ENCODE results near the gene POLR2J2. TPM values are rescaled to one million over a fixed set of nuclear protein-coding genes. Genes with fewer than 3 reads are reported as not detected.
A peak's percentile ranks its signal among the peaks of the same experiment; 100 is the strongest.
"Not testable (repeated sequence)": the region's sequence is repeated elsewhere in the genome, so short reads cannot be mapped to it uniquely, and the experiment has no call there.

The POLR2J2 gene
- total RNA-seq, 1 donor from 2014 or later = 1.2 TPM

GRCh38 chr7:102671956-102672307, 469 bp upstream of the POLR2J2 start:
- not testable (repeated sequence) for DNase-seq (ENCODE audit: low read depth in 2 of 2)

GRCh38 chr7:102667523-102667922, 3.9 kb downstream of the POLR2J2 start:
- DNase-seq (ENCODE audit: low read depth in 2 of 2) = not testable (repeated sequence)

- not testable (repeated sequence) for DNase-seq (ENCODE audit: low read depth in 2 of 2)
Measured at GRCh38 chr7:102666850-102667249, 4.6 kb downstream of the POLR2J2 start.

- DNase-seq (ENCODE audit: low read depth in 2 of 2) = not testable (repeated sequence)
Measured at GRCh38 chr7:102664765-102665164, 6.7 kb downstream of the POLR2J2 start.

- DNase-seq (ENCODE audit: low read depth in 2 of 2) = not testable (repeated sequence)
Measured at GRCh38 chr7:102649924-102650323, 21.5 kb downstream of the POLR2J2 start, which contains the start of gene SPDYE2B. Gene SPDYE2B (plus strand): TSS chr7:102650319. CDS start chr7:102652349, 2,030 bp downstream.

- DNase-seq (ENCODE audit: low read depth in 2 of 2) = not testable (repeated sequence)
Measured at GRCh38 chr7:102647813-102648212, 23.6 kb downstream of the POLR2J2 start.

- not testable (repeated sequence) for DNase-seq (ENCODE audit: low read depth in 2 of 2)
Measured at GRCh38 chr7:102643404-102643803, 28.1 kb downstream of the POLR2J2 start.

- DNase-seq (ENCODE audit: low read depth in 2 of 2) = not testable (repeated sequence)
Measured at GRCh38 chr7:102642691-102643090, 28.8 kb downstream of the POLR2J2 start, which contains the start of gene UPK3BL1. Gene UPK3BL1 (minus strand): TSS chr7:102642791. CDS start chr7:102642741, 50 bp downstream.

GRCh38 chr7:102638848-102639247, 32.6 kb downstream of the POLR2J2 start:
- DNase-seq (ENCODE audit: low read depth in 2 of 2) = peak in 1 of 2 donors; percentile 0

GRCh38 chr7:102636956-102637355, 34.5 kb downstream of the POLR2J2 start:
- DNase-seq (ENCODE audit: low read depth in 2 of 2) = not testable (repeated sequence)

GRCh38 chr7:102635354-102635753, 36.1 kb downstream of the POLR2J2 start:
- DNase-seq (ENCODE audit: low read depth in 2 of 2) = not testable (repeated sequence)

GRCh38 chr7:102634299-102634698, 37.2 kb downstream of the POLR2J2 start:
- DNase-seq (ENCODE audit: low read depth in 2 of 2) = not testable (repeated sequence)

GRCh38 chr7:102630622-102631021, 40.8 kb downstream of the POLR2J2 start:
- not testable (repeated sequence) for DNase-seq (ENCODE audit: low read depth in 2 of 2)

GRCh38 chr7:102627271-102627904, 44.1 kb downstream of the POLR2J2 start:
- not testable (repeated sequence) for DNase-seq (ENCODE audit: low read depth in 2 of 2)

- not testable (repeated sequence) for DNase-seq (ENCODE audit: low read depth in 2 of 2)
Measured at GRCh38 chr7:102618122-102618521, 53.3 kb downstream of the POLR2J2 start.

- DNase-seq (ENCODE audit: low read depth in 2 of 2) = peak in 1 of 2 donors; percentile 2
Measured at GRCh38 chr7:102616507-102617125, 54.8 kb downstream of the POLR2J2 start, which contains the start of gene RASA4. Gene RASA4 (minus strand): TSS chr7:102616756. CDS start chr7:102616689, 67 bp downstream.

Other genes with a start within 250 kb of the POLR2J2 start
- 57.9 and 106 TPM in 2 replicates for gene ORAI2, start 238.1 kb downstream of the POLR2J2 start, total RNA-seq
- gene ALKBH4, start 206.8 kb downstream of the POLR2J2 start, total RNA-seq = 8.1 and 13.0 TPM in 2 replicates
- 19.5 and 24.1 TPM in 2 replicates for gene LRWD1, start 206.7 kb downstream of the POLR2J2 start, total RNA-seq
- 26.2 and 32.1 TPM in 2 replicates for gene POLR2J, start 192.7 kb downstream of the POLR2J2 start, total RNA-seq
- gene RASA4B, start 153.9 kb downstream of the POLR2J2 start, total RNA-seq = 2.6 and 2.8 TPM in 2 replicates
- 0.90 and 2.3 TPM in 2 replicates for gene UPK3BL2, start 128.0 kb downstream of the POLR2J2 start, total RNA-seq
- not detected in 2 replicates for gene SPDYE2, start 120.4 kb downstream of the POLR2J2 start, total RNA-seq
- gene POLR2J3, start 99.1 kb downstream of the POLR2J2 start, total RNA-seq = 16.9 and 25.2 TPM in 2 replicates
- gene RASA4, start 54.9 kb downstream of the POLR2J2 start, total RNA-seq = 6.7 and 13.1 TPM in 2 replicates
- gene UPK3BL1, start 28.9 kb downstream of the POLR2J2 start, total RNA-seq = 2.4 and 8.9 TPM in 2 replicates
- gene SPDYE2B, start 21.3 kb downstream of the POLR2J2 start, total RNA-seq = not detected in 2 replicates
- gene FAM185A, start 77.3 kb upstream of the POLR2J2 start, total RNA-seq = 4.6 and 4.9 TPM in 2 replicates
- gene LRRC17, start 241.3 kb upstream of the POLR2J2 start, total RNA-seq = 0.77 and 0.89 TPM in 2 replicates